CD14-positive monocyte (primary cell): ENCODE measurements around the gene ATP6V0A4. TPM values are rescaled to one million over a fixed set of nuclear protein-coding genes. Genes with fewer than 3 reads are reported as not detected.

Source experiments
- DNase-seq, 3 donors: peaks; one replicate each; pipeline ENCODE4 v3.0.0-alpha.2; 2011 to 2022
- H2AFZ ChIP-seq: 2 replicates; pipeline ENCODE4 v1.6.0; 2012; ENCODE audit warnings: mild to moderate bottlenecking, low read depth, low read length, inconsistent platforms; ENCODE audit not compliant: insufficient read depth, poor library complexity, severe bottlenecking
- H3K27ac ChIP-seq, 2 donors: 1 replicate in 1 of 2; 2 replicates in 1 of 2; pipeline ENCODE4 v1.5.1; 2012 to 2013; ENCODE audit warnings: low read length in 2 of 2, control low read depth in 1 of 2, inconsistent platforms in 1 of 2, low read depth in 1 of 2, mild to moderate bottlenecking in 1 of 2
- H3K27me3 ChIP-seq, 2 donors: one replicate each; pipeline versions ENCODE4 v1.6.0 to v1.6.1; 2011 to 2013; ENCODE audit warnings: low read length in 2 of 2; ENCODE audit not compliant: control insufficient read depth in 2 of 2, insufficient read depth in 2 of 2
- H3K36me3 ChIP-seq, 2 donors: replicated peaks in 1 of 2; 1 replicate in 1 of 2; 2 replicates in 1 of 2; pipeline versions ENCODE4 v1.5.1 to v1.6.1; 2012 to 2013; ENCODE audit warnings: low read length in 2 of 2, control low read depth in 1 of 2, inconsistent platforms in 1 of 2, mild to moderate bottlenecking in 1 of 2; ENCODE audit not compliant: insufficient read depth in 2 of 2, control insufficient read depth in 1 of 2
- H3K4me1 ChIP-seq, 2 donors: 1 replicate in 1 of 2; 2 replicates in 1 of 2; pipeline versions ENCODE4 v1.5.1 to v1.6.1; 2012 to 2013; ENCODE audit warnings: low read length in 2 of 2, control low read depth in 1 of 2, inconsistent platforms in 1 of 2, mild to moderate bottlenecking in 1 of 2, moderate library complexity in 1 of 2; ENCODE audit not compliant: insufficient read depth in 2 of 2, control insufficient read depth in 1 of 2
- H3K4me2 ChIP-seq: replicated peaks from 2 replicates; pipeline ENCODE3; 2012; ENCODE audit warnings: low read length, moderate library complexity, mild to moderate bottlenecking; ENCODE audit not compliant: poor library complexity, severe bottlenecking; ENCODE audit errors: extremely low read depth
- H3K4me3 ChIP-seq, 3 experiments: fragments of 200-600 bp in 1 of 3; sonication (generic) in 1 of 3; replicated peaks in 1 of 3; 1 replicate in 2 of 3; 2 replicates in 1 of 3; pipeline ENCODE4 v1.5.1; 2011 to 2013; ENCODE audit warnings: low read length in 3 of 3, mild to moderate bottlenecking in 3 of 3, control low read depth in 2 of 3, low read depth in 2 of 3, inconsistent platforms in 1 of 3, moderate library complexity in 1 of 3
- H3K79me2 ChIP-seq: 2 replicates; pipeline ENCODE4 v1.6.0; 2012; ENCODE audit warnings: mild to moderate bottlenecking, control low read depth, inconsistent platforms, low read length, moderate library complexity; ENCODE audit not compliant: insufficient read depth
- H3K9ac ChIP-seq: 2 replicates; pipeline ENCODE4 v1.6.0; 2017; ENCODE audit warnings: low read length, mild to moderate bottlenecking; ENCODE audit not compliant: insufficient read depth, poor library complexity, severe bottlenecking
- H3K9me3 ChIP-seq, 2 donors: replicated peaks in 1 of 2; 1 replicate in 1 of 2; 2 replicates in 1 of 2; pipeline versions ENCODE4 v1.5.1 to v1.6.1; 2012 to 2013; ENCODE audit warnings: low read length in 2 of 2, control low read depth in 1 of 2; ENCODE audit not compliant: control insufficient read depth in 1 of 2, insufficient read depth in 1 of 2
- H4K20me1 ChIP-seq: 2 replicates; pipeline ENCODE4 v1.6.0; 2012; ENCODE audit warnings: mild to moderate bottlenecking, low read length, control low read depth, moderate library complexity; ENCODE audit not compliant: insufficient read depth
- H3K27ac Mint-ChIP-seq, 7 donors: one replicate each; pipeline ENCODE4 v1.8.0; 2020; ENCODE audit warnings: mild to moderate bottlenecking in 7 of 7, mixed read lengths in 7 of 7, moderate library complexity in 6 of 7, inconsistent platforms in 2 of 7
- H3K27me3 Mint-ChIP-seq, 3 donors: one replicate each; pipeline ENCODE4 v1.8.0; 2021 to 2022; ENCODE audit warnings: low read depth in 3 of 3, mild to moderate bottlenecking in 3 of 3, mixed read lengths in 3 of 3, moderate library complexity in 3 of 3, inconsistent platforms in 1 of 3
- H3K36me3 Mint-ChIP-seq, 2 donors: one replicate each; pipeline ENCODE4 v1.8.0; 2020; ENCODE audit warnings: mixed read lengths in 2 of 2, inconsistent platforms in 1 of 2, mild to moderate bottlenecking in 1 of 2
- H3K4me1 Mint-ChIP-seq: one replicate; pipeline ENCODE4 v1.8.0; 2020; ENCODE audit warnings: mild to moderate bottlenecking, mixed read lengths
- H3K4me3 Mint-ChIP-seq, 2 donors: one replicate each; pipeline ENCODE4 v1.8.0; 2020; ENCODE audit warnings: mild to moderate bottlenecking in 2 of 2, mixed read lengths in 2 of 2, moderate library complexity in 1 of 2
- H3K9me3 Mint-ChIP-seq, 7 donors: one replicate each; pipeline ENCODE4 v1.8.0; 2020 to 2022; ENCODE audit warnings: mixed read lengths in 7 of 7, mild to moderate bottlenecking in 6 of 7, moderate library complexity in 6 of 7, inconsistent platforms in 2 of 7
- CTCF ChIP-seq: fragments of 200-600 bp; IDR thresholded peaks from one replicate; pipeline ENCODE4 v1.8.0; 2022; ENCODE audit warnings: antibody characterized with exemption, mild to moderate bottlenecking
- WGBS: methylation state at CpG from one replicate; pipeline ENCODE4 v1.1.5; 2013; ENCODE audit warnings: missing lambda C conversion rate; ENCODE audit not compliant: insufficient coverage; 5-methylcytosine and 5-hydroxymethylcytosine counted together
- intact Hi-C, 2 donors: fragments of 100-400 bp; cut with micrococcal nuclease; formaldehyde crosslinking; loops; one replicate each; pipeline versions ENCODE4 v1.15.0 to v1.15.1; 2023
- polyA plus RNA-seq, 3 donors: library from polyadenylated mRNA; depleted of rRNA in 1 of 3; unstranded in 2 of 3; stranded (reverse) in 1 of 3; fragments of 300-500 nt in 2 of 3; fragments of >200 nt in 1 of 3; fragmentation: Illumina TruSeq in 2 of 3; gene quantifications; 1 replicate in 2 of 3; 2 replicates in 1 of 3; pipeline ENCODE4 v1.2.3, GENCODE V29; 2012 to 2021

ATP6V0A4 gene
- polyA plus RNA-seq, 3 donors, result not detected

- DNase-seq, result no peak
- no peak overlapping the region for H2AFZ ChIP-seq
- H3K79me2 ChIP-seq, result no peaks in the 10 kb centered on the region
- no peaks in the 10 kb centered on the region for H4K20me1 ChIP-seq
- Mint-ChIP-seq H3K27me3 (peaks cover 1 to 2% (median 2%) of the 10 kb centered on the region in 3 donors), H3K27ac (no peak overlapping the region), H3K36me3 (no peaks in the 10 kb centered on the region), H3K4me1 (no peaks in the 10 kb centered on the region), H3K9me3 (peaks cover 10 to 17% (median 13%) of the 10 kb centered on the region in 7 donors), H3K4me3 (no peak overlapping the region)
- no peak overlapping the region for H3K4me2 ChIP-seq
- no peak for TF ChIP-seq CTCF
- 100% methylated on average over 1 of the region's 4 CpGs for WGBS
- H3K27ac ChIP-seq, result no peak overlapping the region
- no peaks in the 10 kb centered on the region for H3K27me3 ChIP-seq
- H3K4me1 ChIP-seq, result no peaks in the 10 kb centered on the region
- no peak overlapping the region for H3K4me3 ChIP-seq
- H3K9ac ChIP-seq, result no peak overlapping the region
- intact Hi-C loops, result no loop called here
- H3K9me3 ChIP-seq, result peaks cover 6 to 9% of the 10 kb centered on the region in 2 donors
- H3K36me3 ChIP-seq, result no peaks in the 10 kb centered on the region
These were observed 13.3 kb downstream of the ATP6V0A4 start for GRCh38 chr7:138784692-138785091.

- TF ChIP-seq CTCF, result no peak
- Histone ChIP-seq H2AFZ (no peak overlapping the region), H3K9me3 (no peaks in the 10 kb centered on the region), H3K27me3 (no peaks in the 10 kb centered on the region), H3K36me3 (no peaks in the 10 kb centered on the region), H4K20me1 (no peaks in the 10 kb centered on the region), H3K79me2 (no peaks in the 10 kb centered on the region), H3K27ac (no peak overlapping the region), H3K4me2 (no peak overlapping the region), H3K9ac (no peak overlapping the region), H3K4me1 (no peaks in the 10 kb centered on the region), H3K4me3 (no peak overlapping the region)
- Mint-ChIP-seq H3K4me3 (no peak overlapping the region), H3K4me1 (no peaks in the 10 kb centered on the region), H3K27me3 (peaks cover 0 to 4% (median under 1%) of the 10 kb centered on the region in 3 donors), H3K36me3 (no peaks in the 10 kb centered on the region), H3K9me3 (peaks cover 0 to 10% (median 3%) of the 10 kb centered on the region in 7 donors), H3K27ac (no peak overlapping the region)
- no CpG with 5 or more reads among the region's 2 CpGs for whole genome bisulfite sequencing
- DNase-seq, result no peak
- intact Hi-C loops, result no loop called here
These were observed 17.0 kb downstream of the ATP6V0A4 start for GRCh38 chr7:138781004-138781403.
